ENCODE data around the gene FOXN3.

GRCh38 chr14:89391556-89391955 lies 25.5 kb downstream of the FOXN3 start:
- TF ChIP-seq SUZ12 (IDR thresholded peaks at IDR 0.05; ENCODE audit: extremely low read depth, insufficient read depth, insufficient read length): no peak
- TF ChIP-seq ZNF274 (IDR thresholded peaks at IDR 0.05; ENCODE audit: low read depth, low read length): no peak
- no peak for TF ChIP-seq YY1 (IDR thresholded peaks at IDR 0.05; ENCODE audit: insufficient read depth, insufficient read length)

Measured in NT2/D1 (cell line).